ENCODE data around the gene ABAT.

- TF ChIP-seq CTCF (IDR thresholded peaks at IDR 0.05) (no peak), POLR2A (IDR thresholded peaks at IDR 0.05) (no peak), EP300 (IDR thresholded peaks at IDR 0.05) (no peak)
Measured at GRCh38 chr16:8667492-8667891, 6.9 kb upstream of the ABAT start.

Data from tibial nerve (tissue), 4 donors.